Measurements from ENCODE around the gene CTNND2.
"Not testable (repeated sequence)": the region's sequence is repeated elsewhere in the genome, so short reads cannot be mapped to it uniquely, and the experiment has no call there.

Gene CTNND2

GRCh38 chr5:11322133-11322532 is 582.1 kb downstream of the CTNND2 start (continued):
- no peak for TF ChIP-seq ZNF513 (tag by site-specific recombination; IDR thresholded peaks at IDR 0.05)
- TF ChIP-seq ZNF341 (tag by site-specific recombination; IDR thresholded peaks at IDR 0.05; ENCODE audit: low read depth), result no peak
- no peak for TF ChIP-seq ZNF561 (tag by site-specific recombination; IDR thresholded peaks at IDR 0.05; ENCODE audit: borderline replicate concordance)

- Histone ChIP-seq H3K4me3 (ENCODE audit: low read depth, low read length) (no peak overlapping the region), H3K9me3 (ENCODE audit: control insufficient read depth, insufficient read depth, low read depth, low read length) (no peaks in the 10 kb centered on the region), H3K27ac (ENCODE audit: extremely low read depth, low read depth, low read length) (no peak overlapping the region), H3K4me1 (ENCODE audit: control insufficient read depth, insufficient read depth, low read length) (no peaks in the 10 kb centered on the region), H3K36me3 (ENCODE audit: control insufficient read depth in 2 of 2, insufficient read depth in 1 of 2, low read length in 2 of 2) (no peaks in the 10 kb centered on the region)
- ChIA-PET POLR2A (no interaction called here), CTCF (interaction anchor here (0.6 kb wide), 1 partner anchor 19 kb away, joined by 3 read pairs; no protein-coding TSS in a partner anchor)
- TF ChIP-seq ZSCAN18 (tag by site-specific recombination; IDR thresholded peaks at IDR 0.05), result no peak
- TF ChIP-seq ZBTB10 (tag by site-specific recombination; IDR thresholded peaks at IDR 0.05), result no peak
- no peak for TF ChIP-seq OSR2 (tag by site-specific recombination; IDR thresholded peaks at IDR 0.05)
- no peak for TF ChIP-seq REST (tag by site-specific recombination; IDR thresholded peaks at IDR 0.05)
- no peak for TF ChIP-seq ZNF138 (tag by site-specific recombination; IDR thresholded peaks at IDR 0.05; ENCODE audit: borderline replicate concordance)
- no peak for TF ChIP-seq ZNF26 (tag by site-specific recombination; IDR thresholded peaks at IDR 0.05)
- TF ChIP-seq EGR2 (tag by site-specific recombination; IDR thresholded peaks at IDR 0.05; ENCODE audit: low read depth), result no peak
- TF ChIP-seq ZNF302 (tag by site-specific recombination; IDR thresholded peaks at IDR 0.05; ENCODE audit: low read depth), result no peak
- TF ChIP-seq ZNF513 (tag by site-specific recombination; IDR thresholded peaks at IDR 0.05), result no peak
- no peak for TF ChIP-seq ZNF341 (tag by site-specific recombination; IDR thresholded peaks at IDR 0.05; ENCODE audit: low read depth)
Measured at GRCh38 chr5:11319836-11320580, 584.2 kb downstream of the CTNND2 start.

GRCh38 chr5:11313694-11314093 is 590.6 kb downstream of the CTNND2 start:
- H3K9me3 ChIP-seq (ENCODE audit: control insufficient read depth, insufficient read depth, low read depth, low read length); POLR2A ChIA-PET; H3K27ac ChIP-seq (ENCODE audit: extremely low read depth, low read depth, low read length); H3K4me1 ChIP-seq (ENCODE audit: control insufficient read depth, insufficient read depth, low read length); CTCF ChIA-PET; H3K4me3 ChIP-seq (ENCODE audit: low read depth, low read length); H3K36me3 ChIP-seq (ENCODE audit: control insufficient read depth in 2 of 2, insufficient read depth in 1 of 2, low read length in 2 of 2): not testable (repeated sequence)
